ENCODE results near the gene TMEM219. TPM values are rescaled to one million over a fixed set of nuclear protein-coding genes. Genes with fewer than 3 reads are reported as not detected.

Gene TMEM219
- total and polyA plus RNA-seq, 9 of the 15 experiments (the other 6 are each of a cell fraction or from before 2014, with no cell fraction given), result 35.3 to 62.8 (median 55.5) TPM

- WGBS (ENCODE audit: insufficient coverage, low coverage, missing lambda C conversion rate), result 93% methylated on average over 5 of the region's 6 CpGs
- H4K20me1 ChIP-seq (replicated peaks; ENCODE audit: control insufficient read depth, insufficient read depth, low read length), result 0 out of 2 replicates have a peak, but pooled peaks cover 2% of the 10 kb centered on the region
- no peaks in the 10 kb centered on the region for H3K79me2 ChIP-seq (ENCODE audit: control insufficient read depth, insufficient read depth, low read length)
- H3K9me1 ChIP-seq (ENCODE audit: control insufficient read depth, insufficient read depth, low read length), result no peaks in the 10 kb centered on the region
- ATAC-seq (no peak), DNase-seq (ENCODE audit: extremely low read depth in 1 of 4, low spot score in 3 of 4) (no peak), FAIRE-seq (no peak)
- H3K36me3 ChIP-seq (ENCODE audit: control insufficient read depth, insufficient read depth, low read length), result peaks cover 100% of the 10 kb centered on the region
- in situ Hi-C loops (cut with MboI), result no loop called here
- POLR2A ChIA-PET, result interaction anchor here (0.7 to 2.6 kb wide), 3 partner anchors 10 to 77 kb away, joined by 3 to 22 read pairs (median 3); partner anchors contain the start of gene TAOK2
- H3K4me1 ChIP-seq (replicated peaks in 1 of 2; ENCODE audit: control insufficient read depth in 2 of 2, insufficient read depth in 2 of 2, low read length in 2 of 2), result peaks cover 0 to 15% of the 10 kb centered on the region in 2 experiments; a peak in 1 of 5 replicates
- no peak overlapping the region for H3K4me2 ChIP-seq (ENCODE audit: insufficient read depth, low read length)
- intact Hi-C loops (cut with micrococcal nuclease), result no loop called here
- CTCF ChIA-PET (ENCODE audit: low intra/inter-chr PET ratio), result no interaction called here
- no peak overlapping the region for H3K9ac ChIP-seq (ENCODE audit: insufficient read depth in 1 of 2, low read depth in 2 of 2, low read length in 2 of 2)
- no peak overlapping the region for H3K4me3 ChIP-seq
- TF ChIP-seq SRF (CRISPR knock-in tag; IDR thresholded peaks at IDR 0.05) (no peak), RBFOX2 (IDR thresholded peaks at IDR 0.05; ENCODE audit: low read depth, low read length) (0 out of 2 replicates have a peak, but pooled peaks have one; percentile 19)
- H3K9me3 ChIP-seq (replicated peaks; ENCODE audit: control insufficient read depth, insufficient read depth, low read depth, low read length), result no peaks in the 10 kb centered on the region
- H2AFZ ChIP-seq (ENCODE audit: low read depth, low read length), result no peak overlapping the region
- BruUV-seq (replicated peaks), result no TSS peak
- no peak overlapping the region for H3K27ac ChIP-seq (ENCODE audit: extremely low read depth, low read depth, low read length)
- H3K27me3 ChIP-seq (ENCODE audit: control insufficient read depth in 2 of 2, insufficient read depth in 2 of 2, low read length in 2 of 2), result no peaks in the 10 kb centered on the region
Measured at GRCh38 chr16:29984137-29984763, 22.4 kb downstream of the TMEM219 start.

DNA sequence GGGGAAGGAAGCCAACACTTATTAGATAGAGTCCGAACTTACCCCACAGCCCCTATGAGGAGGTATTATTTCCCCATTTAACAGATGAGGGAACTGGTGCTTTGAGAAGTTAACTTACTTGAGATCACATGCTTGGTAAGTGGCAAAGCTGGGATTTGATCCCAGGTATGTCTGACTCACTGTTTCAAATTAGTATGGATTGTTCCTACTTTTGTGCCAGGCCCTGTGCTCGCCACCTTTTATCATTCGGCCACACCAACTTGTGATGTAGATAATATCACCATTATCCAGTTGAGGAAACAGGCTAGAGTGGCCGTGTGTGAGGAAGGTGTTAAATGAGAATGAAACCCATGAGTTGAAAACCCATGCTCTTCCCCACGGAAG, 22.9 kb downstream of the TMEM219 start:
- FAIRE-seq, result no peak
- H3K4me1 ChIP-seq (replicated peaks in 1 of 2; ENCODE audit: control insufficient read depth in 2 of 2, insufficient read depth in 2 of 2, low read length in 2 of 2), result peaks cover 0 to 15% of the 10 kb centered on the region in 2 experiments; a peak in 1 of 5 replicates
- H3K4me2 ChIP-seq (ENCODE audit: insufficient read depth, low read length), result no peak overlapping the region
- H3K27me3 ChIP-seq (ENCODE audit: control insufficient read depth in 2 of 2, insufficient read depth in 2 of 2, low read length in 2 of 2), result no peaks in the 10 kb centered on the region
- intact Hi-C loops (cut with micrococcal nuclease) (no loop called here), in situ Hi-C loops (cut with MboI) (no loop called here)
- no peak for DNase-seq (ENCODE audit: extremely low read depth in 1 of 4, low spot score in 3 of 4)
- ATAC-seq, result no peak
- no peak overlapping the region for H2AFZ ChIP-seq (ENCODE audit: low read depth, low read length)
- H3K36me3 ChIP-seq (ENCODE audit: control insufficient read depth, insufficient read depth, low read length), result peaks cover 100% of the 10 kb centered on the region
- WGBS (ENCODE audit: insufficient coverage, low coverage, missing lambda C conversion rate), result 88% methylated on average over 4 of the region's 5 CpGs
- ChIA-PET CTCF (ENCODE audit: low intra/inter-chr PET ratio) (no interaction called here), POLR2A (interaction anchor here (1.0 to 2.6 kb wide), 2 partner anchors 10 to 69 kb away, joined by 3 to 22 read pairs; partner anchors contain the start of gene TAOK2)
- H3K9me3 ChIP-seq (replicated peaks; ENCODE audit: control insufficient read depth, insufficient read depth, low read depth, low read length), result no peaks in the 10 kb centered on the region
- BruUV-seq (replicated peaks), result no TSS peak
- H4K20me1 ChIP-seq (replicated peaks; ENCODE audit: control insufficient read depth, insufficient read depth, low read length), result 0 out of 2 replicates have a peak, but pooled peaks cover 2% of the 10 kb centered on the region
- H3K27ac ChIP-seq (ENCODE audit: extremely low read depth, low read depth, low read length), result no peak overlapping the region
- H3K9ac ChIP-seq (ENCODE audit: insufficient read depth in 1 of 2, low read depth in 2 of 2, low read length in 2 of 2), result no peak overlapping the region
- no peaks in the 10 kb centered on the region for H3K79me2 ChIP-seq (ENCODE audit: control insufficient read depth, insufficient read depth, low read length)
- no peaks in the 10 kb centered on the region for H3K9me1 ChIP-seq (ENCODE audit: control insufficient read depth, insufficient read depth, low read length)
- H3K4me3 ChIP-seq, result no peak overlapping the region
- TF ChIP-seq SLC30A9 (CRISPR knock-in tag; IDR thresholded peaks at IDR 0.05) (no peak), ZNF384 (IDR thresholded peaks at IDR 0.05; ENCODE audit: low read depth, low read length) (no peak), ARID1B (IDR thresholded peaks at IDR 0.05) (no peak), TRIM24 (IDR thresholded peaks at IDR 0.05) (no peak), MAX (CRISPR knock-in tag; IDR thresholded peaks at IDR 0.05) (no peak)
- TF ChIP-seq, protein P1, sequence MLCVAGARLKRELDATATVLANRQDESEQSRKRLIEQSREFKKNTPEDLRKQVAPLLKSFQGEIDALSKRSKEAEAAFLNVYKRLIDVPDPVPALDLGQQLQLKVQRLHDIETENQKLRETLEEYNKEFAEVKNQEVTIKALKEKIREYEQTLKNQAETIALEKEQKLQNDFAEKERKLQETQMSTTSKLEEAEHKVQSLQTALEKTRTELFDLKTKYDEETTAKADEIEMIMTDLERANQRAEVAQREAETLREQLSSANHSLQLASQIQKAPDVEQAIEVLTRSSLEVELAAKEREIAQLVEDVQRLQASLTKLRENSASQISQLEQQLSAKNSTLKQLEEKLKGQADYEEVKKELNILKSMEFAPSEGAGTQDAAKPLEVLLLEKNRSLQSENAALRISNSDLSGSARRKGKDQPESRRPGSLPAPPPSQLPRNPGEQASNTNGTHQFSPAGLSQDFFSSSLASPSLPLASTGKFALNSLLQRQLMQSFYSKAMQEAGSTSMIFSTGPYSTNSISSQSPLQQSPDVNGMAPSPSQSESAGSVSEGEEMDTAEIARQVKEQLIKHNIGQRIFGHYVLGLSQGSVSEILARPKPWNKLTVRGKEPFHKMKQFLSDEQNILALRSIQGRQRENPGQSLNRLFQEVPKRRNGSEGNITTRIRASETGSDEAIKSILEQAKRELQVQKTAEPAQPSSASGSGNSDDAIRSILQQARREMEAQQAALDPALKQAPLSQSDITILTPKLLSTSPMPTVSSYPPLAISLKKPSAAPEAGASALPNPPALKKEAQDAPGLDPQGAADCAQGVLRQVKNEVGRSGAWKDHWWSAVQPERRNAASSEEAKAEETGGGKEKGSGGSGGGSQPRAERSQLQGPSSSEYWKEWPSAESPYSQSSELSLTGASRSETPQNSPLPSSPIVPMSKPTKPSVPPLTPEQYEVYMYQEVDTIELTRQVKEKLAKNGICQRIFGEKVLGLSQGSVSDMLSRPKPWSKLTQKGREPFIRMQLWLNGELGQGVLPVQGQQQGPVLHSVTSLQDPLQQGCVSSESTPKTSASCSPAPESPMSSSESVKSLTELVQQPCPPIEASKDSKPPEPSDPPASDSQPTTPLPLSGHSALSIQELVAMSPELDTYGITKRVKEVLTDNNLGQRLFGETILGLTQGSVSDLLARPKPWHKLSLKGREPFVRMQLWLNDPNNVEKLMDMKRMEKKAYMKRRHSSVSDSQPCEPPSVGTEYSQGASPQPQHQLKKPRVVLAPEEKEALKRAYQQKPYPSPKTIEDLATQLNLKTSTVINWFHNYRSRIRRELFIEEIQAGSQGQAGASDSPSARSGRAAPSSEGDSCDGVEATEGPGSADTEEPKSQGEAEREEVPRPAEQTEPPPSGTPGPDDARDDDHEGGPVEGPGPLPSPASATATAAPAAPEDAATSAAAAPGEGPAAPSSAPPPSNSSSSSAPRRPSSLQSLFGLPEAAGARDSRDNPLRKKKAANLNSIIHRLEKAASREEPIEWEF (CRISPR knock-in tag; IDR thresholded peaks at IDR 0.05), result no peak
